ENCODE measurements around the gene RHOT2. TPM values are rescaled to one million over a fixed set of nuclear protein-coding genes. Genes with fewer than 3 reads are reported as not detected.

RHOT2 gene
- total and polyA plus RNA-seq, 3 experiments from 2014 or later = 49.6 to 151 (median 140) TPM

- no peak within 1 kb of the TSS for H3K4me3 ChIP-seq (ENCODE audit: low read length)
- no peaks in the 10 kb centered on the region for H3K9me3 Mint-ChIP-seq
- no peak within 1 kb of the TSS for H3K27ac ChIP-seq (ENCODE audit: low read depth, low read length)
- no peaks in the 10 kb centered on the region for H3K36me3 ChIP-seq (ENCODE audit: insufficient read depth, low read length)
- H3K9me3 ChIP-seq (ENCODE audit: low read length) = no peaks in the 10 kb centered on the region
- ChIA-PET POLR2A (interaction anchor here (0.6 to 5.9 kb wide), 7 partner anchors 11 to 74 kb away, joined by 3 to 53 read pairs (median 5); partner anchors contain the start of genes CCDC78, CHTF18, CIAO3 and HAGHL), CTCF (interaction anchor here (5.6 to 22.8 kb wide), 3 partner anchors 8 to 71 kb away, joined by 59 to 332 read pairs (median 108); partner anchors contain the start of genes ANTKMT, CCDC78, CHTF18 and CIAO3)
- peak within 1 kb of the TSS; percentile 56 to 88 (median 58) for H3K4me3 Mint-ChIP-seq
- H3K4me1 Mint-ChIP-seq = peaks cover 11 to 25% (median 16%) of the 10 kb centered on the region in 3 donors
- H3K4me1 ChIP-seq (ENCODE audit: insufficient read depth, low read length) = peaks cover 14% of the 10 kb centered on the region
- H3K27ac Mint-ChIP-seq = peak within 1 kb of the TSS in 1 of 8 donors; percentile 54
- peaks cover 0 to 13% of the 10 kb centered on the region in 2 donors for H3K27me3 Mint-ChIP-seq
- peak; percentile 84 to 90 (median 88) for DNase-seq
- H3K36me3 Mint-ChIP-seq = no peaks in the 10 kb centered on the region
- H3K27me3 ChIP-seq (ENCODE audit: insufficient read depth, low read length, poor library complexity, severe bottlenecking) = peaks cover 13% of the 10 kb centered on the region
Observed at GRCh38 chr16:714558-715476, 46.9 kb downstream of the RHOT2 start, which contains the start of gene METRN. Gene METRN (plus strand): TSS chr16:715118. CDS start chr16:715290, 172 bp downstream.

- no peaks in the 10 kb centered on the region for H3K36me3 Mint-ChIP-seq
- CTCF ChIA-PET = interaction anchor here (0.6 to 22.8 kb wide), 5 partner anchors 7 to 314 kb away, joined by 3 to 332 read pairs (median 59); partner anchors contain the start of genes ANTKMT, CCDC78, CHTF18 and CIAO3
- Histone ChIP-seq H3K4me3 (ENCODE audit: low read length) (no peak overlapping the region), H3K9me3 (ENCODE audit: low read length) (no peaks in the 10 kb centered on the region), H3K36me3 (ENCODE audit: insufficient read depth, low read length) (no peaks in the 10 kb centered on the region), H3K27me3 (ENCODE audit: insufficient read depth, low read length, poor library complexity, severe bottlenecking) (peaks cover 5% of the 10 kb centered on the region), H3K4me1 (ENCODE audit: insufficient read depth, low read length) (peaks cover 22% of the 10 kb centered on the region), H3K27ac (ENCODE audit: low read depth, low read length) (no peak overlapping the region)
- POLR2A ChIA-PET = interaction anchor here (0.8 to 5.9 kb wide), 9 partner anchors 11 to 73 kb away, joined by 3 to 53 read pairs (median 5); partner anchors contain the start of genes CCDC78, CHTF18, CIAO3 and HAGHL
- H3K27me3 Mint-ChIP-seq = peaks cover 0 to 7% of the 10 kb centered on the region in 2 donors
- H3K4me1 Mint-ChIP-seq = peaks cover 15 to 32% (median 23%) of the 10 kb centered on the region in 3 donors
- peak overlapping the region; percentile 30 to 88 (median 58) for H3K4me3 Mint-ChIP-seq
- DNase-seq = no peak
- no peaks in the 10 kb centered on the region for H3K9me3 Mint-ChIP-seq
- H3K27ac Mint-ChIP-seq = peak overlapping the region in 1 of 8 donors; percentile 30
Observed at GRCh38 chr16:715477-716199, 47.7 kb downstream of the RHOT2 start.

- H3K9me3 Mint-ChIP-seq = no peaks in the 10 kb centered on the region
- H3K4me1 ChIP-seq (ENCODE audit: insufficient read depth, low read length) = peaks cover 22% of the 10 kb centered on the region
Observed at GRCh38 chr16:716200-716568, 48.3 kb downstream of the RHOT2 start.

GRCh38 chr16:716768-717325 lies 48.9 kb downstream of the RHOT2 start:
- Mint-ChIP-seq H3K27me3 (peaks cover 0 to 3% of the 10 kb centered on the region in 2 donors), H3K36me3 (no peaks in the 10 kb centered on the region), H3K9me3 (no peaks in the 10 kb centered on the region), H3K4me1 (peaks cover 15 to 32% (median 23%) of the 10 kb centered on the region in 3 donors), H3K4me3 (peak overlapping the region in 5 of 7 donors; percentile 40 to 88 (median 61)), H3K27ac (peak overlapping the region in 3 of 8 donors; percentile 26 to 70 (median 30))
- no peak for DNase-seq
- no peaks in the 10 kb centered on the region for H3K27me3 ChIP-seq (ENCODE audit: insufficient read depth, low read length, poor library complexity, severe bottlenecking)
- H3K36me3 ChIP-seq (ENCODE audit: insufficient read depth, low read length) = no peaks in the 10 kb centered on the region
- ChIA-PET CTCF (interaction anchor here (1.0 to 22.8 kb wide), 4 partner anchors 6 to 69 kb away, joined by 3 to 332 read pairs (median 84); partner anchors contain the start of genes ANTKMT, CCDC78, CHTF18 and CIAO3), POLR2A (interaction anchor here (1.0 to 5.9 kb wide), 2 partner anchors 9 to 13 kb away, joined by 3 to 53 read pairs; partner anchors contain the start of genes CCDC78 and HAGHL)
- H3K9me3 ChIP-seq (ENCODE audit: low read length) = no peaks in the 10 kb centered on the region
- no peak overlapping the region for H3K27ac ChIP-seq (ENCODE audit: low read depth, low read length)
- H3K4me3 ChIP-seq (ENCODE audit: low read length) = no peak overlapping the region
- peaks cover 27% of the 10 kb centered on the region for H3K4me1 ChIP-seq (ENCODE audit: insufficient read depth, low read length)

More at GRCh38 chr16:716200-716568, 48.3 kb downstream of the RHOT2 start:
- Histone ChIP-seq H3K27ac (ENCODE audit: low read depth, low read length) (no peak overlapping the region), H3K4me3 (ENCODE audit: low read length) (no peak overlapping the region), H3K36me3 (ENCODE audit: insufficient read depth, low read length) (no peaks in the 10 kb centered on the region), H3K9me3 (ENCODE audit: low read length) (no peaks in the 10 kb centered on the region), H3K27me3 (ENCODE audit: insufficient read depth, low read length, poor library complexity, severe bottlenecking) (peaks cover 3% of the 10 kb centered on the region)
- Mint-ChIP-seq H3K27ac (peak overlapping the region in 4 of 8 donors; percentile 30 to 70 (median 57)), H3K36me3 (no peaks in the 10 kb centered on the region), H3K4me1 (peaks cover 15 to 32% (median 23%) of the 10 kb centered on the region in 3 donors), H3K27me3 (peaks cover 0 to 5% of the 10 kb centered on the region in 2 donors), H3K4me3 (peak overlapping the region; percentile 40 to 88 (median 61))
- ChIA-PET CTCF (interaction anchor here (0.6 to 22.8 kb wide), 5 partner anchors 7 to 315 kb away, joined by 3 to 332 read pairs (median 59); partner anchors contain the start of genes ANTKMT, CCDC78, CHTF18 and CIAO3), POLR2A (interaction anchor here (0.8 to 5.9 kb wide), 5 partner anchors 10 to 21 kb away, joined by 3 to 53 read pairs (median 4); partner anchors contain the start of genes CCDC78 and HAGHL)
- DNase-seq = no peak

GRCh38 chr16:717450-718245 lies 49.7 kb downstream of the RHOT2 start:
- peaks cover 0 to 2% of the 10 kb centered on the region in 2 donors for H3K27me3 Mint-ChIP-seq
- POLR2A ChIA-PET = interaction anchor here (5.9 kb wide), 1 partner anchor 9 kb away, joined by 53 read pairs; the partner anchor contains the start of genes CCDC78 and HAGHL
- H3K36me3 Mint-ChIP-seq = no peaks in the 10 kb centered on the region

GRCh38 chr16:718389-718788 lies 50.5 kb downstream of the RHOT2 start:
- CTCF ChIA-PET = interaction anchor here (0.9 to 22.8 kb wide), 3 partner anchors 8 to 67 kb away, joined by 4 to 332 read pairs (median 4); partner anchors contain the start of genes CIAO3 and HAGHL
- Mint-ChIP-seq H3K4me1 (peaks cover 18 to 42% (median 19%) of the 10 kb centered on the region in 3 donors), H3K4me3 (peak overlapping the region in 3 of 7 donors; percentile 88 to 97 (median 89)), H3K9me3 (no peaks in the 10 kb centered on the region), H3K36me3 (no peaks in the 10 kb centered on the region), H3K27ac (peak overlapping the region in 2 of 8 donors; percentile 12 to 98), H3K27me3 (no peaks in the 10 kb centered on the region)
- POLR2A ChIA-PET = interaction anchor here (5.9 kb wide), 1 partner anchor 8 kb away, joined by 53 read pairs; the partner anchor contains the start of genes CCDC78 and HAGHL
- Histone ChIP-seq H3K4me3 (ENCODE audit: low read length) (no peak overlapping the region), H3K27me3 (ENCODE audit: insufficient read depth, low read length, poor library complexity, severe bottlenecking) (no peaks in the 10 kb centered on the region), H3K9me3 (ENCODE audit: low read length) (no peaks in the 10 kb centered on the region), H3K4me1 (ENCODE audit: insufficient read depth, low read length) (peaks cover 35% of the 10 kb centered on the region), H3K36me3 (ENCODE audit: insufficient read depth, low read length) (no peaks in the 10 kb centered on the region), H3K27ac (ENCODE audit: low read depth, low read length) (no peak overlapping the region)
- no peak for DNase-seq

More at GRCh38 chr16:717450-718245, 49.7 kb downstream of the RHOT2 start:
- Histone ChIP-seq H3K9me3 (ENCODE audit: low read length) (no peaks in the 10 kb centered on the region), H3K36me3 (ENCODE audit: insufficient read depth, low read length) (no peaks in the 10 kb centered on the region), H3K4me3 (ENCODE audit: low read length) (no peak overlapping the region), H3K4me1 (ENCODE audit: insufficient read depth, low read length) (peaks cover 33% of the 10 kb centered on the region), H3K27me3 (ENCODE audit: insufficient read depth, low read length, poor library complexity, severe bottlenecking) (no peaks in the 10 kb centered on the region), H3K27ac (ENCODE audit: low read depth, low read length) (no peak overlapping the region)
- H3K4me1 Mint-ChIP-seq = peaks cover 17 to 40% (median 22%) of the 10 kb centered on the region in 3 donors
- peak overlapping the region in 1 of 7 donors; percentile 51 for H3K4me3 Mint-ChIP-seq
- DNase-seq = no peak
- no peaks in the 10 kb centered on the region for H3K9me3 Mint-ChIP-seq
- CTCF ChIA-PET = interaction anchor here (1.1 to 22.8 kb wide), 2 partner anchors 19 to 68 kb away, joined by 4 to 332 read pairs; partner anchors contain the start of genes CIAO3 and HAGHL
- H3K27ac Mint-ChIP-seq = no peak overlapping the region

All from CD8-positive, alpha-beta memory T cell (primary cell).